Muscle layer of duodenum (tissue), 2 donors: ENCODE measurements around the gene SPEM2.

Experiments used
- H3K27ac ChIP-seq: one replicate; pipeline ENCODE4 v1.7.0; 2013; ENCODE audit warnings: mild to moderate bottlenecking, low read length
- H3K27me3 ChIP-seq: one replicate; pipeline ENCODE4 v1.7.0; 2013; ENCODE audit warnings: low read depth, mild to moderate bottlenecking, control low read depth, low read length
- H3K36me3 ChIP-seq, 2 donors: one replicate each; pipeline ENCODE4 v1.7.0; 2013; ENCODE audit warnings: low read length in 2 of 2, control low read depth in 1 of 2, mild to moderate bottlenecking in 1 of 2; ENCODE audit not compliant: insufficient read depth in 2 of 2, control insufficient read depth in 1 of 2
- H3K4me1 ChIP-seq, 2 donors: one replicate each; pipeline ENCODE4 v1.7.0; 2013; ENCODE audit warnings: low read length in 2 of 2, mild to moderate bottlenecking in 2 of 2, control low read depth in 1 of 2, moderate library complexity in 1 of 2; ENCODE audit not compliant: insufficient read depth in 2 of 2, control insufficient read depth in 1 of 2
- H3K4me3 ChIP-seq, 2 donors: one replicate each; pipeline ENCODE4 v1.7.0; 2013; ENCODE audit warnings: low read length in 2 of 2, low read depth in 1 of 2, mild to moderate bottlenecking in 1 of 2
- H3K9me3 ChIP-seq, 2 donors: one replicate each; pipeline ENCODE4 v1.7.0; 2013; ENCODE audit warnings: low read length in 2 of 2, control low read depth in 1 of 2, mild to moderate bottlenecking in 1 of 2; ENCODE audit not compliant: control insufficient read depth in 1 of 2
- donor health status: healthy.

SPEM2 gene

GRCh38 chr17:7425316-7425715, at the start of gene SPEM2:
Gene SPEM2 (plus strand): TSS chr17:7425616. CDS start chr17:7425689, 73 bp downstream.
- no peak within 1 kb of the TSS for H3K27ac ChIP-seq
- no peaks in the 10 kb centered on the region for H3K36me3 ChIP-seq
- H3K4me1 ChIP-seq: no peaks in the 10 kb centered on the region
- H3K9me3 ChIP-seq: no peaks in the 10 kb centered on the region
- H3K27me3 ChIP-seq: no peaks in the 10 kb centered on the region
- H3K4me3 ChIP-seq: no peak within 1 kb of the TSS

GRCh38 chr17:7379134-7379533, 46.3 kb upstream of the SPEM2 start:
- Histone ChIP-seq H3K36me3 (no peaks in the 10 kb centered on the region), H3K9me3 (no peaks in the 10 kb centered on the region), H3K27me3 (no peaks in the 10 kb centered on the region), H3K27ac (no peak overlapping the region), H3K4me3 (no peak overlapping the region), H3K4me1 (peaks cover 8 to 26% of the 10 kb centered on the region in 2 donors)

DNA sequence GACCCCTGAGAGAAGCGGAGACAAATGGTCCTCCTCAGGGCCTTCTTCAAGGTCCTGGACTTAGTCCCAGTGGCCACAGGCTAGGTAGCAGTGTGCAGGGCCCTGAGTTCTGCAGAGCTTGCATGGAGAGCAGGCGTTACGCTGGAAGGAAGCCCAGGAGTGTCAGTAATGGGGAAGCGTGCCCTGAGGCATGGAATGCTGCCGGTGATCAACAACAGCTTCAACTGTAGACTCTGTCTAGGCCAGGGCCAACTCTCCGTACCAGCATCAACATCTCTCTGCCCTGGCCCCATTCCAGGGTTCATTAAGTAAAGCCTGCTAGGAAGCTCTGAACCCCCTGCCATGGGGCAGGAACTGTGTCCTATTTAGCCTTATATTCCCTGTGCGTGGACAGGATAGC, 45.1 kb upstream of the SPEM2 start:
- Histone ChIP-seq H3K27ac (no peak overlapping the region), H3K4me3 (peak overlapping the region; percentile 47 to 52), H3K27me3 (no peaks in the 10 kb centered on the region), H3K36me3 (no peaks in the 10 kb centered on the region), H3K9me3 (no peaks in the 10 kb centered on the region), H3K4me1 (peaks cover 8 to 30% of the 10 kb centered on the region in 2 donors)

DNA sequence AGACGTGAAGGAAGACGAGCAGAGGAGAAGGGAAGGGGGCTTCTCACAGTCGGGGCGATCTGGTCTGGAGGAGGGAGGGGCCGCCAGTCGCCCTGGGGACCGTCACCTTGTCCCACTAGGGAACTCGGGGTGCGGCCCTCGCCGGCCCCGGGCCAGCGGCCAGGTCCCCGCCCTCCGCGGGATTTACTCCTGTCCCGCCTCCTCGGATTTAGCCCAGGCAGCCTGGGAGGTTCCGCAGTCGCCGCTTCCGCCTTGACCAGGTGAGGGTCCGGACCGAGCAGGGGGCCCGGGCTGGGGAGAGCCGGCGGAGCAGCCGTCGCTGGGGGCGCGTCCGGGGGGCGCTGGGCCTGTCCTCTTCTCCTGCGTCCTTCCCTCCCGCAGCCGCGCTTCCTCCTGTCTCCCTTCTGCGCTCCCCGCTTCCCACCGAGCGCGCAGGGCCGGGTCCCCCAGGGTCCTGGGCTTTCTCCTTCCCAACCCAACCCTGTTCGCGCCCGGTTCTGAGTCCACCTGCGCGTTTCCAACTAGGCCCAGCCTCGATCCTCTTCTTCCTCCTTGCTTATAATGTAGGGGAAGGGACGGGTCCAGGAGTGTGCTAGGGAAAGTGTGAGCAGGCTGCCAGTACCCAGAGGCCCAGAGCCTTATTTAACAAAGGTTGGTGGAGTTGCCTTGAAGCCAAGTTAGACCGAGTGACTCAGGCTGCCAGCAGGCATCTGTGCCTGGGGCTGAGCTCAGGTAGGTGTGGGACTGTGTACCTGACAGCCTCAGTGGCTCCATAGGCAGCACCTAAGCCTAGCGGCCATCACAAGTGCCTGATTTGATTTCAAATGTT, 44.3 kb upstream of the SPEM2 start, which contains the start of gene TNK1:
Gene TNK1, plus strand, starts transcription at position 235 of the 829 bp plus-strand sequence. CDS start 1,838 bp downstream, outside the sequence.
- Histone ChIP-seq H3K9me3 (no peaks in the 10 kb centered on the region), H3K27ac (peak within 1 kb of the TSS; percentile 16), H3K27me3 (no peaks in the 10 kb centered on the region), H3K4me1 (peaks cover 8 to 30% of the 10 kb centered on the region in 2 donors), H3K4me3 (peak within 1 kb of the TSS; percentile 47 to 52), H3K36me3 (no peaks in the 10 kb centered on the region)

DNA sequence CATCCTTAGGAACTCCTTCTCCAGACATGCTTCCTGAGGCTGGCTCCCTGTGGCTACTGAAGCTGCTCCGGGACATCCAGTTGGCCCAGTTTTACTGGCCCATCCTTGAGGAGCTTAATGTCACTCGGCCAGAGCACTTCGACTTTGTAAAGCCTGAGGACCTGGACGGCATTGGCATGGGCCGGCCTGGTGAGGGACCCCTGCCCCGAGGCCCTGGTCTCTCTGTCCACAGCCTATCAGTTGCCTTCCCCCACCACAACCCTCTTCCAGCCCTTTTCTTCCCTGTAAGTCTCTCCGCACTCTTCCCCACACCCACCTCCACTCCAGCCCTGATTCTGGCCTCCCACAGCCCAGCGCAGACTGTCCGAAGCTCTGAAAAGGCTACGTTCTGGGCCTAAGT, 42.5 kb upstream of the SPEM2 start:
- Histone ChIP-seq H3K27me3 (no peaks in the 10 kb centered on the region), H3K4me1 (peaks cover 8 to 30% of the 10 kb centered on the region in 2 donors)

DNA sequence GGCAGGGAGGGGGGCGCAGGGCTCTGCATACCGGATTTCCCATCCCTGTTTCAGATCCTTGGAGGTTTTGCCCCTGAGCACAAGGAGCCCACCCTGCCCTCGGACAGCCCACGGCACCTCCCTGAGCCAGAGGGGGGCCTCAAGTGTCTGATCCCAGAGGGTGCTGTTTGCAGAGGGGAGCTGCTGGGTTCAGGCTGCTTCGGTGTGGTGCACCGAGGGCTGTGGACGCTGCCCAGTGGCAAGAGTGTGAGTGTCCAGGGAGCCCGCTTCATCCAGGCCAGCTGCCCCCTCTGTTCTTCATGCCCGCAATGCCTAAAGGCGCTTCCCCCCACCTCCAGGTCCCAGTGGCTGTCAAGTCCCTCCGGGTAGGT, 42.1 kb upstream of the SPEM2 start:
- Histone ChIP-seq H3K27me3 (no peaks in the 10 kb centered on the region), H3K4me1 (peaks cover 8 to 30% of the 10 kb centered on the region in 2 donors), H3K9me3 (no peaks in the 10 kb centered on the region), H3K4me3 (peak overlapping the region in 1 of 2 donors; percentile 66), H3K36me3 (no peaks in the 10 kb centered on the region), H3K27ac (no peak overlapping the region)

More for the DNA sequence above, 42.5 kb upstream of the SPEM2 start:
- no peaks in the 10 kb centered on the region for H3K36me3 ChIP-seq
- no peaks in the 10 kb centered on the region for H3K9me3 ChIP-seq
- H3K27ac ChIP-seq: no peak overlapping the region
- H3K4me3 ChIP-seq: no peak overlapping the region

DNA sequence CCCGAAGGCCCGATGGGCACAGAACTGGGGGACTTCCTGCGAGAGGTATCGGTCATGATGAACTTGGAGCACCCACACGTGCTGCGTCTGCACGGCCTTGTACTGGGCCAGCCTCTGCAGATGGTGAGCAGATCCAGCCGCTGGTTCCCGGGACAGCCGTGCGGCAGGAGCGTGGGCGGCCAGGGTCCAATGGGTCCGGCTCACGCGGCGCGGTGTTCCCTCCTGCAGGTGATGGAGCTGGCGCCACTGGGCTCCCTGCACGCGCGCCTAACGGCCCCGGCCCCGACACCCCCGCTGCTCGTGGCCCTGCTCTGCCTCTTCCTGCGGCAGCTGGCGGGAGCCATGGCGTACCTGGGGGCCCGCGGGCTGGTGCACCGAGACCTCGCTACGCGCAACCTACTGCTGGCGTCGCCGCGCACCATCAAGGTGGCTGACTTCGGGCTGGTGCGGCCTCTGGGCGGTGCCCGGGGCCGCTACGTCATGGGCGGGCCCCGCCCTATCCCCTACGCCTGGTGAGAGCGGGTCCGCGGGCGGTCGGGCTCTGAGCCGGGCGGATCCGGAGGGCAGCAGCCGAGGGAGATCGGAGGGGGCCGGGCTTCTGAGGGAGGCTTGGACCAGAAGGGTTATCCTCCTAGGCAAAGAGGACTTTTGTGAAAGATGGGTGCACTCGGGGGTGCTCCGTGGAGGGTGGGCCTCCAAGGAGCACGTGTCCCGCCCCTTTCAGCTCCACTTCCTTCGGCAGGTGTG, 41.5 kb upstream of the SPEM2 start:
- no peaks in the 10 kb centered on the region for H3K27me3 ChIP-seq
- peak overlapping the region; percentile 37 to 66 for H3K4me3 ChIP-seq

DNA sequence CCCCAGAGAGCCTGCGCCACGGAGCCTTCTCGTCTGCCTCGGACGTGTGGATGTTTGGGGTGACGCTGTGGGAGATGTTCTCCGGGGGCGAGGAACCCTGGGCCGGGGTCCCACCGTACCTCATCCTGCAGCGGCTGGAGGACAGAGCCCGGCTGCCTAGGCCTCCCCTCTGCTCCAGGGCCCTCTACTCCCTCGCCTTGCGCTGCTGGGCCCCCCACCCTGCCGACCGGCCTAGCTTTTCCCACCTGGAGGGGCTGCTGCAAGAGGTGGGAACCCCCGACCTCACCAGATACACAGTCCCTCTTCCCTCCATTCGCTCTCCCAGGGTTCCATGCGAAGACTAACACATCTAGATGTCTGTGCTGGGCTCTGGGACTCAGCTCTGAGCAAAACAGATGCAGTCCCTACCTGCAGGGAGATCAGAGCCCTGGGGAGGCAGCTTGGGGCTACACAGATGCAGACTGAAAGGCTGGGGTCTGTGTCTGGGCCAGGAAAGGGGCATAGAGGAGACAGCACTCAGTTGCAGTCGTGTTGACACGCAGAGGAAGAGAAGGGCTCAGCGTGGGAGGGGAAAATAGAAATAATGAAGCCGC, 40.8 kb upstream of the SPEM2 start:
- Histone ChIP-seq H3K4me1 (peaks cover 8 to 30% of the 10 kb centered on the region in 2 donors), H3K4me3 (peak overlapping the region; percentile 37 to 66), H3K27me3 (no peaks in the 10 kb centered on the region), H3K9me3 (no peaks in the 10 kb centered on the region), H3K27ac (no peak overlapping the region), H3K36me3 (peaks cover 0 to 11% of the 10 kb centered on the region in 2 donors)

More for the DNA sequence above, 41.5 kb upstream of the SPEM2 start:
- H3K36me3 ChIP-seq: peaks cover 0 to 4% of the 10 kb centered on the region in 2 donors
- no peaks in the 10 kb centered on the region for H3K9me3 ChIP-seq
- H3K4me1 ChIP-seq: peaks cover 8 to 30% of the 10 kb centered on the region in 2 donors
- no peak overlapping the region for H3K27ac ChIP-seq

GRCh38 chr17:7388856-7389255, 36.6 kb upstream of the SPEM2 start:
- H3K27ac ChIP-seq: no peak overlapping the region
- peaks cover 0 to 12% of the 10 kb centered on the region in 2 donors for H3K4me1 ChIP-seq

DNA sequence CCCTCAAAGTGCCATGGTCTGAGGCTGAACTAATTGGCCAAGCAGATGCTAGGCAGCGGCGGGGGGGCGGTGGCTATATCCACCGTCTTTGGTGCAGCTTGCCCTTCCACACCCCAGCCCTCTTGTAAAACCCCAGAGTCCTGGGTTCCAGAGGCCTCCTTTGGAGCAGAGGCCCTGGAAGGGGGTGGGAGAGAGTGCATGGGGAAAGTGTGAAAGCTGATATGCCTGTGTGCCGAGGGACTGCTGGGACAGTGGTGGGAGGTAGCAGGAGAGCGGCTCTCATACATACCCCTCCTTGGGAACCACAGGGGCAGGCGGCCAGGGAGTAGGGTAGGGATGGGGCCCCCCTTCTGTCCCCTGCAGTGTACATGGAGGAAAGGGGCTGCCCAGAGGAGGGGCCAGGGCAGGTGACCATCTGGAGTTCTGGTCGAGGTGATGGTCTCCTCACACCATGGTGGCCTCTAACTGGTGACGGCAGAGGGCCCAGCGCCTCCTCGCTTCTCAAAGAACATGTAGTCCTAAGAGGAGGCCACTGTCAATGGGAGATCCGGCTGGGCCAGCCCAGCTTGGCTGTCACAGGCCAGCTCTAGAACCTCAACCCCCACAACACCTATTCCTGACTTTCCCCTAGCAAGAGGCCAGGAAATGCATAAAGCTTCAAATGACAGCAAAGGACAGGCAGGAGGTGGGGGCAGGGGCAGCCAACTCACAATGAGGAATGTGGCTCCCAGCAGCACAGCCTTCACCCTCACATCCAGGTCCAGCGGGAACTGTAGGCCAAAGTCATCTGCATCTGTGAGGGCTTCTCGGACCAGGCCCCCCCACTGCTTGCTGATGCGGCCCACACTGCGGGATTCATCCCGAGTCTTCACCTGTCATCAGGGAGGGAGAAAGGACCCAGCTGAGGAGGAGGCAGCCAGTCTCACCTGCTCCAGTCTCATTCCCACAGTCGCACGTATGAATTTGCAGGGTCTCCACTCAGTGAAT, 35.2 kb upstream of the SPEM2 start:
- no peak overlapping the region for H3K27ac ChIP-seq
- no peaks in the 10 kb centered on the region for H3K27me3 ChIP-seq
- peaks cover 0 to 22% of the 10 kb centered on the region in 2 donors for H3K36me3 ChIP-seq
- no peak overlapping the region for H3K4me3 ChIP-seq
- H3K9me3 ChIP-seq: no peaks in the 10 kb centered on the region
- peaks cover 0 to 10% of the 10 kb centered on the region in 2 donors for H3K4me1 ChIP-seq

More at GRCh38 chr17:7388856-7389255, 36.6 kb upstream of the SPEM2 start:
- H3K36me3 ChIP-seq: peaks cover 0 to 22% of the 10 kb centered on the region in 2 donors
- H3K27me3 ChIP-seq: no peaks in the 10 kb centered on the region
- H3K9me3 ChIP-seq: no peaks in the 10 kb centered on the region
- H3K4me3 ChIP-seq: no peak overlapping the region
